ENCODE data around the gene RSPO1. TPM values are rescaled to one million over a fixed set of nuclear protein-coding genes. Genes with fewer than 3 reads are reported as not detected.

Gene RSPO1
- total RNA-seq, 2 experiments from 2014 or later, result not detected

DNA sequence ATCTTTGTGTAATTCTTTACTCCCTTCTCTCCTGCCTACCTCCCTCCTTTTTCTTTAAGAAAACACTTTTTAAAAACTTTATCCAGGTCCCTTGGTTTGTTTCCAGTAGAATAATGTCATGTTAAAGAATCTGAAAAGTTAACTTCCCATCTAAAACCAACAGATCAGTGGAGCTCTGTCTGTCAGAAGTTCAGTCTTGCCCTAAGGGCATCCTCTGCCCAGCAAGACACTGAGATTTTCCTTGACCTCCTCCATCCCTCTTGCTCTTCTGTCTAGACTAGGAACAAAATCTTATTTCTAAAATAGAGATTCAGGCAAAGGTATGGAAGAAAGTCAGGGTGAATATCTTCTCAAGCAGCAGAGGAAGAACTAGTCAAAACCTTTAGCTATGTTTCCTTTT lies 33.3 kb downstream of the RSPO1 start:
- POLR2A ChIA-PET, result no interaction called here
- Histone ChIP-seq H3K36me3 (ENCODE audit: insufficient read depth, low read length) (no peaks in the 10 kb centered on the region), H3K4me3 (ENCODE audit: low read depth, low read length, poor library complexity, severe bottlenecking) (no peak overlapping the region), H2AFZ (ENCODE audit: low read length) (no peak overlapping the region), H3K27ac (ENCODE audit: low read depth, low read length, poor library complexity, severe bottlenecking) (no peak overlapping the region), H3K4me2 (ENCODE audit: low read length) (no peak overlapping the region), H3K9me2 (ENCODE audit: insufficient read depth, low read length) (no peaks in the 10 kb centered on the region), H3K79me2 (ENCODE audit: insufficient read depth, low read depth, low read length) (no peaks in the 10 kb centered on the region), H3K4me1 (ENCODE audit: insufficient read depth, low read length, poor library complexity, severe bottlenecking) (peaks cover 8% of the 10 kb centered on the region), H4K20me1 (ENCODE audit: insufficient read depth, low read length) (no peaks in the 10 kb centered on the region), H3K9me3 (ENCODE audit: low read length) (no peaks in the 10 kb centered on the region)
- CTCF ChIA-PET (ENCODE audit: unreplicated experiment), result interaction anchor here (1.6 to 2.0 kb wide), 2 partner anchors 74 to 81 kb away, joined by 4 read pairs; no protein-coding TSS in a partner anchor
- intact Hi-C loops (cut with micrococcal nuclease; ENCODE audit: unreplicated experiment), result no loop called here
- TF ChIP-seq EZH2phosphoT487 (IDR thresholded peaks at IDR 0.05; ENCODE audit: borderline replicate concordance, low read depth, low read length), result no peak
- TF ChIP-seq, protein P1, sequence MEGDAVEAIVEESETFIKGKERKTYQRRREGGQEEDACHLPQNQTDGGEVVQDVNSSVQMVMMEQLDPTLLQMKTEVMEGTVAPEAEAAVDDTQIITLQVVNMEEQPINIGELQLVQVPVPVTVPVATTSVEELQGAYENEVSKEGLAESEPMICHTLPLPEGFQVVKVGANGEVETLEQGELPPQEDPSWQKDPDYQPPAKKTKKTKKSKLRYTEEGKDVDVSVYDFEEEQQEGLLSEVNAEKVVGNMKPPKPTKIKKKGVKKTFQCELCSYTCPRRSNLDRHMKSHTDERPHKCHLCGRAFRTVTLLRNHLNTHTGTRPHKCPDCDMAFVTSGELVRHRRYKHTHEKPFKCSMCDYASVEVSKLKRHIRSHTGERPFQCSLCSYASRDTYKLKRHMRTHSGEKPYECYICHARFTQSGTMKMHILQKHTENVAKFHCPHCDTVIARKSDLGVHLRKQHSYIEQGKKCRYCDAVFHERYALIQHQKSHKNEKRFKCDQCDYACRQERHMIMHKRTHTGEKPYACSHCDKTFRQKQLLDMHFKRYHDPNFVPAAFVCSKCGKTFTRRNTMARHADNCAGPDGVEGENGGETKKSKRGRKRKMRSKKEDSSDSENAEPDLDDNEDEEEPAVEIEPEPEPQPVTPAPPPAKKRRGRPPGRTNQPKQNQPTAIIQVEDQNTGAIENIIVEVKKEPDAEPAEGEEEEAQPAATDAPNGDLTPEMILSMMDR (conservative IDR thresholded peaks at IDR 0.05; ENCODE audit: low read length), result no peak
- DNase-seq (ENCODE audit: low spot score), result no peak
- BruUV-seq (replicated peaks), result no TSS peak

GRCh38 chr1:37599940-37600339 lies 34.8 kb downstream of the RSPO1 start:
- Histone ChIP-seq H3K9me3 (ENCODE audit: low read length) (no peaks in the 10 kb centered on the region), H4K20me1 (ENCODE audit: insufficient read depth, low read length) (peaks cover 5% of the 10 kb centered on the region; the same call in 1 of the 2 replicates), H3K27ac (ENCODE audit: low read depth, low read length, poor library complexity, severe bottlenecking) (no peak overlapping the region), H3K4me1 (ENCODE audit: insufficient read depth, low read length, poor library complexity, severe bottlenecking) (peaks cover 12% of the 10 kb centered on the region), H3K9me2 (ENCODE audit: insufficient read depth, low read length) (no peaks in the 10 kb centered on the region), H3K4me2 (ENCODE audit: low read length) (no peak overlapping the region), H3K4me3 (ENCODE audit: low read depth, low read length, poor library complexity, severe bottlenecking) (no peak overlapping the region), H3K36me3 (ENCODE audit: insufficient read depth, low read length) (no peaks in the 10 kb centered on the region), H2AFZ (ENCODE audit: low read length) (no peak overlapping the region), H3K79me2 (ENCODE audit: insufficient read depth, low read depth, low read length) (peaks cover 8% of the 10 kb centered on the region)
- TF ChIP-seq, protein P1 (conservative IDR thresholded peaks at IDR 0.05; ENCODE audit: low read length), result no peak
- no peak for TF ChIP-seq EZH2phosphoT487 (IDR thresholded peaks at IDR 0.05; ENCODE audit: borderline replicate concordance, low read depth, low read length)
- no TSS peak for BruUV-seq (replicated peaks)
- CTCF ChIA-PET (ENCODE audit: unreplicated experiment), result interaction anchor here (1.6 kb wide), 1 partner anchor 76 kb away, joined by 4 read pairs; no protein-coding TSS in a partner anchor
- intact Hi-C loops (cut with micrococcal nuclease; ENCODE audit: unreplicated experiment), result no loop called here
- DNase-seq (ENCODE audit: low spot score), result no peak
- POLR2A ChIA-PET, result interaction anchor here (0.8 to 1.1 kb wide), 3 partner anchors 9 to 228 kb away, joined by 3 to 7 read pairs (median 3); no protein-coding TSS in a partner anchor

DNA sequence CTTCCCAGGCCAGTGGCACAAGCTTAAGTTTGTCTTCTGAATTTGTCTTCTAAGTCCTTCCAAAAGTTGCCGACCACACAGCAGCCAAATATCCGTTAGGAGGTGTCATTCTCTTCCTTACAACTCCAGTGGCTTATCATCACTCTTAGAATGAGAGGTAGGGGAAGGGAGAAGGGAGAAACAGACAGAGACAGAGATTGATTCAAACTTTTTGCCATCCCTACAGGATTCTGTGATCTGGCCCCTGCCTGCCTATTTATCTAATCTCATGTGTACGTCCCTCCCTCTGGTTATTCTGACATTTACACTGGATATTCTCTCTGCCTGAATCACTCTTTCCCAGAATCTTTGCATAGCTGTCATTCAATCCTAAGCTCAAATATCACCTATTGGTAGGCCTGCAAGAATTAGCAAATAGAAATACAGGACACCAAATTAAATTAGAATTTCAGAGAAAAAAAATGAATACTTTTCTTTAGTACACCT lies 38.5 kb downstream of the RSPO1 start:
- Histone ChIP-seq H3K4me3 (ENCODE audit: low read depth, low read length, poor library complexity, severe bottlenecking) (peak overlapping the region; percentile 97), H3K9me3 (ENCODE audit: low read length) (no peaks in the 10 kb centered on the region), H4K20me1 (ENCODE audit: insufficient read depth, low read length) (peaks cover 24% of the 10 kb centered on the region), H3K4me1 (ENCODE audit: insufficient read depth, low read length, poor library complexity, severe bottlenecking) (peaks cover 24% of the 10 kb centered on the region), H2AFZ (ENCODE audit: low read length) (peak overlapping the region; percentile 95), H3K79me2 (ENCODE audit: insufficient read depth, low read depth, low read length) (peaks cover 40% of the 10 kb centered on the region), H3K4me2 (ENCODE audit: low read length) (peak overlapping the region; percentile 87), H3K36me3 (ENCODE audit: insufficient read depth, low read length) (peaks cover 28% of the 10 kb centered on the region), H3K27ac (ENCODE audit: low read depth, low read length, poor library complexity, severe bottlenecking) (no peak overlapping the region), H3K9me2 (ENCODE audit: insufficient read depth, low read length) (no peaks in the 10 kb centered on the region)
- no peak for DNase-seq (ENCODE audit: low spot score)
- POLR2A ChIA-PET, result interaction anchor here (1.0 to 1.6 kb wide), 5 partner anchors 10 to 93 kb away, joined by 4 to 7 read pairs (median 6); no protein-coding TSS in a partner anchor
- TF ChIP-seq, protein P1 (conservative IDR thresholded peaks at IDR 0.05; ENCODE audit: low read length), result no peak
- no peak for TF ChIP-seq EZH2phosphoT487 (IDR thresholded peaks at IDR 0.05; ENCODE audit: borderline replicate concordance, low read depth, low read length)
- intact Hi-C loops (cut with micrococcal nuclease; ENCODE audit: unreplicated experiment), result no loop called here
- no TSS peak for BruUV-seq (replicated peaks)
- CTCF ChIA-PET (ENCODE audit: unreplicated experiment), result interaction anchor here (0.7 to 1.1 kb wide), 3 partner anchors 82 to 111 kb away, joined by 3 to 4 read pairs (median 3); partner anchors contain the start of gene MEAF6

Data from OCI-LY7 (cell line).